HG03520 (cell line): Measurements from ENCODE around the gene KCNIP1.

Experiments
- ATAC-seq: cut with Tn5 transposase; IDR thresholded peaks from one replicate; pipeline ENCODE4 v1.9.1; 2021; ENCODE audit warnings: mild to moderate bottlenecking, moderate library complexity; ENCODE audit not compliant: unreplicated experiment

KCNIP1 gene

GRCh38 chr5:170590566-170590965, 86.7 kb downstream of the KCNIP1 start:
- ATAC-seq, result no peak

GRCh38 chr5:170591054-170591453, 87.2 kb downstream of the KCNIP1 start:
- ATAC-seq, result no peak

DNA sequence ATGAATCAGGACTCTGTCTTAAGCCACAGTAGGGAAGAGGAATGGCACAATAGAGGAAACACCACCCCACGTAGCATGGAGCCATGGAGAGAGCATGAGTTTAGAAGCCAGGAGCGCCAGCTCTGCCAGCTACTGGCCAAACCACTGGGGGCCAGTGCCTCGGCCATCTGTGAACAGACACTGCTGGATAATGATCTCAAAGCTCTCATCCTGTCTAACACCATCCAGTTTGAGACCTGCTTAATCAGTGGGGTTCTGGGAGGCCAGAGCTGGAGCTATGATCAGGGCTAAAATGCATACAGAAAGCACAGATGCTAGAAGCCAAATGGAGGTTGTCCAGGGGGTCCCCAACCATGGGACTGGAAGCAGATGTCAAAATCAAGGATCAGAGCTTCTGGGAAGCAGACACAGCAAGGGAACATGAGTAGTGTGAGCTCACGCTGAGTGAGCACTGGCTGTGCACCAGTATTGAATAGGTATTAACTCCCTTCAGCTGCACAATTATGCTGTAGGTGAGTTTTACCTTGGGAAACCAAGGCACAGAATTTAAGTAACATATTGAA, 92.7 kb downstream of the KCNIP1 start:
- ATAC-seq, result no peak

- ATAC-seq, result no peak
Measured at GRCh38 chr5:170597109-170597751, 93.4 kb downstream of the KCNIP1 start.

DNA sequence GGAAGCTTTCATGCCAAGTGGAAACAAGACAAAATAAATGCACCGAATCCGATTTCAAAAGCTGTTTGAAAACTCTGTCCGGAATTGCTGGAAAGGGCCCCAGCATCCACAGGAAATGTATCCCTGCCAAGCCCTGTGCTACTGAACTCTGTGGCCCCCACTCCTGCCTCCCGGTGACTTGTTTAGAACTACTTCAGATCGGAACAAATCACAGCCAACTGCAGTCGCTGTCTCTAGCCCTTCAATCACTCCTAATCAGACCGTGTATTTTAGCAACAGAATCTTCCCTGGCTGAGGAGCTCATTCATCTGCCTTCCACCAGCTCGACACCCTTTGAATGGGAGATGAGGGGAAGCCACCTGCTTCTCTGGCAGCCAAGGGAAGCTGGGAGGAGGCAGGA, 94.1 kb downstream of the KCNIP1 start:
- ATAC-seq, result no peak

- no peak for ATAC-seq
Measured at GRCh38 chr5:170599756-170600155, 95.9 kb downstream of the KCNIP1 start.

- no peak for ATAC-seq
Measured at GRCh38 chr5:170601619-170602018, 97.8 kb downstream of the KCNIP1 start.

DNA sequence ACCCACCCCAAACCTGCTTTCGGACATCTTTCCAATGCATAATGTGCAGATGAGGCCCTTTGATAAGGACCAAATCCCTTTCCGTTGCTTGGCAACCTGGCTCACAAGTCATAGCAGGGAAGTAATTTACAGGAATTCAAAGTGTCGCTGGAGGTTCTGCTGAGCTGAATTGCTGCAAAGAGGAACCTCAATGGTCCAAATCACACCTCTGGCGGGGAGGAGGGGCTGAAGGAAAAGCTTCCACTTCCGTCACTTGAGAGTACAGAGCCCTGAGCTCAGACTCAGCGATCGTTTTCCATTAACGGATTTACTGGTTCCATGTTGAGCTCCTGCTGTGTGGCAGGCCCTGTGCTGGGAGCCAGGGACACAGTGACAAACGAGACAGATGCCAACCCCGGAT, 99.3 kb downstream of the KCNIP1 start:
- ATAC-seq, result no peak

DNA sequence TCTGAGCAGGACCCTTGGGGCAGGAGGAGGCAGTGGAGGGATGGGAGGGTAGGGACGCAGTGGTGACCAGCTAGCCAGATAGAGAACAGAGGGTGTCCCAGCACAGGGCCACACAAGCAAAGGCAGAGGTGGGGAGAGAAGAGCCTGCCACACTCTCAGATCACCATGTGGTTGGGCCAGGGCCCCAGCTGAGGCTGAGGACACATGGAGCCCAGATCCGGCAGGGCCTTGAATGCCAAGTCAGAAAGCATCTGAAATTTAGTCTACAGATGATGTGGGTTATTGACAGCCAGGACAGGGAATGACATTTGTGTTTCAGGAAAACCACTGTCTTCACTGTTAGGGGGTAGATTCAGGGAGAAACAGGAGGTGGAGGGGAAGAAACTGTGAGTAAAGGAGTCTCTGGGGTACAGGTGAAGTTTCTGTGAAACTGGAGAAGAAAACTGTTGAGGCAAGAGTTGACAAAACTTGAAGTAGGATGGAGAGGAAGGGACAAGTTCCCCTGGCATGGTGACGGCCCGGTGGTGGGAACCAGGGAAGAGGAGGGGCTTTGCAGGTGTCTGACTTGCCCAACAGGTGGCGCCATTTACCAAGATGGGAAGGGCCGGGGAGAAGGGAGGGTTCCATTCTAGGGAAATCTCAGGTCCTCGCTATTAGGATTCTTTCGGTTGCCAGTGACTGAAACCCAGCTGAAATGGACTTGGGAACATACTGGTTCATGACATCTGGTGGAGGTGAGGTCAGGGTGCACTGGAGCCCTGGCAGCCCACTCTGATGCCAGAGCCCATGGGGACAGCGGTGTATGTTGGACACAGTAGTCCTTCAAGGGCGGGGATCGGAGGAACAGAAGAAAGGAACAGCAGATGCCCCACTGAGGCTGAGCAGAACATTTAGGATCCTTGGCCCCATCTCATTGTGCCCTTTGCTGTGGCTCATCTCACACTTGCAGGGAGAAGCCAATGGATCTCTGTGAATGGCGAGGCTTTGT, 100.1 kb downstream of the KCNIP1 start:
- peak; percentile 70 for ATAC-seq

DNA sequence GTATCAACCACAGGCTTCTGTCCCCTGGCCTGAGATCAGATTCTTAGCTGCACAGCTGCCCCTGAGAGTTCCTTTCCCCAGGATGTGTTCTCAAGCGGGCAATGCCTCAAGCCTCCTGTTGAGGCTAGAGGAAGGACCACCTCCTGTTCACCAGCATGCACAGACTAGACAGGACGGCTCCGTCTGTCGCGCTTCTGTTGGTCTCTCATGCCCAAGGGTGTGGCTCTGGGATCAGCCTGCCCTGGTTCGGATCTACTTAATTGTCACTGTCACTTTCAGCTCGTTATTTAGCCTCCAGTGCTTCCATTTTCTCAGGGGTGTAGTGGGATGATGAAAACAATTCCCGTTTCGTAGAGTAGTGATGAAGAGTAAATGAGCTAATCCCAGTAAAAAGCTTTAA, 103.1 kb downstream of the KCNIP1 start:
- no peak for ATAC-seq

DNA sequence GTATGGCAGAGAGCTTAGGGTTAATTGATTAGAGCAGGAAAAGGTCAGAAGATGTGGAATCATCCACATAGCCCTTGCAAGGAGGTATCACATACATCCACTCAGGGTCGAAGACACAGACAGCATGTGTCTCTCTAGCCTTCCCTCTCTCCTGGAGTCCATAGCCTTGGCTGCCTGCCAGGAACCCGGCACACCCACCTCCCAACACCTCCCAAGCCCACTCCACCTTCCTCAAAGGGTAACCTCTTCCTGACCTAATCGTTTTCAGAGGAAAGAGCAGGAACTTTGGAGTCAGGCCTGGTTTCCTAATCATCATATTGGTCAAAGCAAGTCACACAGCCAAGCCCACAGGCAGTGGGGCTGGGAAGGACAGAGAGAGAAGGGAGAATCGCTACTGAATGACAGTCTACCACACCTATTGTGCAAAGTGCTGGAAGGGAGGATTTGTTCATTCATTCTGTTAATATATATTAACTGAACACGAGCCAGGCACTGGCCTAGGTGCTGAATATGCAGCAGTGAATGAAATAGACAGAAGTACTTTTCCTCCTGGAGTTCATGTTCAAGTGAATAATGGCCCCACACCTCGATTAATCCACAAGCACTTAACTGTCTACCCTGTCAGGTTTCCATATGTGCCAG, 107.8 kb downstream of the KCNIP1 start:
- ATAC-seq, result no peak

- ATAC-seq, result no peak
Measured at GRCh38 chr5:170612256-170612678, 108.4 kb downstream of the KCNIP1 start.

GRCh38 chr5:170614065-170614490, 110.3 kb downstream of the KCNIP1 start:
- ATAC-seq, result no peak

DNA sequence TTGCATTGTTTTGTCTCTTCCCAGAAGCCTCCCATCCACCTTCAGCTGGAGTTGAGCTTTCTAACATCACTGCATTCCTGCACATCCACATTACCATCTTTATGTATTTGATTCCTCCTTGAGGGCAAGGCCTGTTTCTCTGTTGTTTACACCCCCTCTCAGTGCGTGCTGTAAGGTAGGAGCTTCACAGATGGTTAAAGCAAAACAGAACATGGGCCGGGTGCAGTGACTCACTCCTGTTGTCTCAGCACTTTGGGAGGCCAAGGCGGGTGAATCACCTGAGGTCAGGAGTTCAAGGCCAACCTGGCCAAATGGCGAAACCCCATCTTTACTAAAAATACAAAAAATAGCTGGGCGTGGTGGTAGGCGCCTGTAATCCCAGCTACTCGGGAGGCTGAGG, 110.9 kb downstream of the KCNIP1 start:
- no peak for ATAC-seq

GRCh38 chr5:170617533-170618490, 114.0 kb downstream of the KCNIP1 start:
- ATAC-seq, result no peak

GRCh38 chr5:170619869-170620268, 116.0 kb downstream of the KCNIP1 start:
- ATAC-seq, result no peak

- no peak for ATAC-seq
Measured at GRCh38 chr5:170622933-170623332, 119.1 kb downstream of the KCNIP1 start.

- ATAC-seq, result no peak
Measured at GRCh38 chr5:170623576-170624181, 119.9 kb downstream of the KCNIP1 start.
